ENCODE data around the gene PRCD.
A peak's percentile ranks its signal among the peaks of the same experiment; 100 is the strongest.
"Not testable (repeated sequence)": the region's sequence is repeated elsewhere in the genome, so short reads cannot be mapped to it uniquely, and the experiment has no call there.

The PRCD gene

GRCh38 chr17:76558198-76559095, 18.6 kb downstream of the PRCD start:
- H3K36me3 ChIP-seq (ENCODE audit: control insufficient read depth, insufficient read depth, low read length) = peaks cover 23% of the 10 kb centered on the region
- peaks cover 8% of the 10 kb centered on the region for H3K4me1 ChIP-seq (ENCODE audit: control insufficient read depth, insufficient read depth, low read length)
- peak overlapping the region; percentile 99 for H3K9ac ChIP-seq (ENCODE audit: low read depth, low read length)
- H3K9me3 ChIP-seq (ENCODE audit: control insufficient read depth, insufficient read depth, low read length) = no peaks in the 10 kb centered on the region
- H3K4me3 ChIP-seq (ENCODE audit: low read depth, low read length) = peak overlapping the region; percentile 87
- no peaks in the 10 kb centered on the region for H3K27me3 ChIP-seq (ENCODE audit: control insufficient read depth, insufficient read depth, low read length)

GRCh38 chr17:76559460-76559859, 19.6 kb downstream of the PRCD start:
- H3K9me3 ChIP-seq (ENCODE audit: control insufficient read depth, insufficient read depth, low read length); H3K27me3 ChIP-seq (ENCODE audit: control insufficient read depth, insufficient read depth, low read length); H3K9ac ChIP-seq (ENCODE audit: low read depth, low read length); H3K4me1 ChIP-seq (ENCODE audit: control insufficient read depth, insufficient read depth, low read length): not testable (repeated sequence)
- Histone ChIP-seq H3K4me3 (ENCODE audit: low read depth, low read length) (peak overlapping the region; percentile 87), H3K36me3 (ENCODE audit: control insufficient read depth, insufficient read depth, low read length) (peaks cover 23% of the 10 kb centered on the region)

DNA sequence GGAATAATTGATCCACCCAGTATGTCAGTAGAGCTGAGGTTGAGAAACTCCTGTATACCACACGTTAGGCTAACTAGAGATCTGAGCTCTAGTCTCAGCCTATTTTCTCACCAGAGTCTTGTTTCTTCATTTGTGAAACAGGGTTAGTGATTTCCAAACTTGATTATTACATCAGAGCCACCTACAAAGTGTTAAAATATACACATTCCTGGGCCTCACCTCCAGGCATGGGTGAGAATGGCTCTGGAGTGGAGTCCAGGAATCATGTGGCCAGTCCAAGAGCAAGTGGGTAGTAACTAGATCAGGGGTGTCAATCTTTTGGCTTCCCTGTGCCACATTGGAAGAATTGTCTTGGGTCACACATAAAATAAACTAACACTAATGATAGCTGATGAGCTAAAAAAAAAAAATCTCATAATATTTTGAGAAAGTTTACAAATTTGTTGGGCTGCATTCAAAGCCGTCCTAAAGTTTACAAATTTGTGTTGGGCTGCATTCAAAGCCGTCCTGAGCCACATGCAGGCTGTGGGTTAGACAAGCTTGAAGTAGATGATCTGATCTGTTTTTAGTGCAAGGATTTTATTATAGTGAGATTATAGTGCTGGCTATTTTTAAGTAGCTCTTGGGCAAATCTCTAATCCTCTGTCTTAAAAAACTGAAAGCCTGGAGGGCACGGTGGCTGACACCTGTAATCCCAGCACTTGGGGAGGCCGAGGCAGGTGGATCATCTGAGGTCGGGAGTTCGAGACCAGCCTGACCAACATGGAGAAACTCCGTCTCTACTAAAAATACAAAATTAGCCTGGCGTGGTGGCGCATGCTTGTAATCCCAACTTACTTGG, 20.4 kb downstream of the PRCD start:
- H3K9ac ChIP-seq (ENCODE audit: low read depth, low read length) = peak overlapping the region; percentile 66
- H3K4me3 ChIP-seq (ENCODE audit: low read depth, low read length) = peak overlapping the region; percentile 87
- H3K4me1 ChIP-seq (ENCODE audit: control insufficient read depth, insufficient read depth, low read length) = peaks cover 8% of the 10 kb centered on the region

GRCh38 chr17:76560877-76561221, 21.0 kb downstream of the PRCD start:
- Histone ChIP-seq H3K36me3 (ENCODE audit: control insufficient read depth, insufficient read depth, low read length) (peaks cover 36% of the 10 kb centered on the region), H3K9ac (ENCODE audit: low read depth, low read length) (no peak overlapping the region), H3K4me3 (ENCODE audit: low read depth, low read length) (peak overlapping the region; percentile 8), H3K27me3 (ENCODE audit: control insufficient read depth, insufficient read depth, low read length) (no peaks in the 10 kb centered on the region), H3K4me1 (ENCODE audit: control insufficient read depth, insufficient read depth, low read length) (peaks cover 8% of the 10 kb centered on the region), H3K9me3 (ENCODE audit: control insufficient read depth, insufficient read depth, low read length) (no peaks in the 10 kb centered on the region)

More for the DNA sequence above, 20.4 kb downstream of the PRCD start:
- no peaks in the 10 kb centered on the region for H3K9me3 ChIP-seq (ENCODE audit: control insufficient read depth, insufficient read depth, low read length)
- peaks cover 31% of the 10 kb centered on the region for H3K36me3 ChIP-seq (ENCODE audit: control insufficient read depth, insufficient read depth, low read length)
- no peaks in the 10 kb centered on the region for H3K27me3 ChIP-seq (ENCODE audit: control insufficient read depth, insufficient read depth, low read length)

GRCh38 chr17:76561332-76561731, 21.5 kb downstream of the PRCD start:
- Histone ChIP-seq H3K4me3 (ENCODE audit: low read depth, low read length) (no peak overlapping the region), H3K36me3 (ENCODE audit: control insufficient read depth, insufficient read depth, low read length) (peaks cover 41% of the 10 kb centered on the region), H3K9ac (ENCODE audit: low read depth, low read length) (no peak overlapping the region), H3K4me1 (ENCODE audit: control insufficient read depth, insufficient read depth, low read length) (peaks cover 8% of the 10 kb centered on the region), H3K9me3 (ENCODE audit: control insufficient read depth, insufficient read depth, low read length) (no peaks in the 10 kb centered on the region), H3K27me3 (ENCODE audit: control insufficient read depth, insufficient read depth, low read length) (no peaks in the 10 kb centered on the region)

- Histone ChIP-seq H3K4me3 (ENCODE audit: low read depth, low read length) (no peak overlapping the region), H3K9ac (ENCODE audit: low read depth, low read length) (no peak overlapping the region)
Measured at GRCh38 chr17:76561799-76562268, 22.0 kb downstream of the PRCD start.

GRCh38 chr17:76562734-76563148, 22.9 kb downstream of the PRCD start:
- no peak overlapping the region for H3K4me3 ChIP-seq (ENCODE audit: low read depth, low read length)
- no peaks in the 10 kb centered on the region for H3K27me3 ChIP-seq (ENCODE audit: control insufficient read depth, insufficient read depth, low read length)
- no peaks in the 10 kb centered on the region for H3K9me3 ChIP-seq (ENCODE audit: control insufficient read depth, insufficient read depth, low read length)
- H3K36me3 ChIP-seq (ENCODE audit: control insufficient read depth, insufficient read depth, low read length) = peaks cover 42% of the 10 kb centered on the region
- peaks cover 15% of the 10 kb centered on the region for H3K4me1 ChIP-seq (ENCODE audit: control insufficient read depth, insufficient read depth, low read length)
- H3K9ac ChIP-seq (ENCODE audit: low read depth, low read length) = no peak overlapping the region

More at GRCh38 chr17:76561799-76562268, 22.0 kb downstream of the PRCD start:
- no peaks in the 10 kb centered on the region for H3K9me3 ChIP-seq (ENCODE audit: control insufficient read depth, insufficient read depth, low read length)
- H3K4me1 ChIP-seq (ENCODE audit: control insufficient read depth, insufficient read depth, low read length) = peaks cover 11% of the 10 kb centered on the region
- no peaks in the 10 kb centered on the region for H3K27me3 ChIP-seq (ENCODE audit: control insufficient read depth, insufficient read depth, low read length)
- peaks cover 42% of the 10 kb centered on the region for H3K36me3 ChIP-seq (ENCODE audit: control insufficient read depth, insufficient read depth, low read length)

- not testable (repeated sequence) for H3K9me3 ChIP-seq (ENCODE audit: control insufficient read depth, insufficient read depth, low read length); H3K9ac ChIP-seq (ENCODE audit: low read depth, low read length); H3K27me3 ChIP-seq (ENCODE audit: control insufficient read depth, insufficient read depth, low read length); H3K4me3 ChIP-seq (ENCODE audit: low read depth, low read length)
- Histone ChIP-seq H3K36me3 (ENCODE audit: control insufficient read depth, insufficient read depth, low read length) (peaks cover 42% of the 10 kb centered on the region), H3K4me1 (ENCODE audit: control insufficient read depth, insufficient read depth, low read length) (peaks cover 19% of the 10 kb centered on the region)
Measured at GRCh38 chr17:76563359-76563758, 23.5 kb downstream of the PRCD start.

DNA sequence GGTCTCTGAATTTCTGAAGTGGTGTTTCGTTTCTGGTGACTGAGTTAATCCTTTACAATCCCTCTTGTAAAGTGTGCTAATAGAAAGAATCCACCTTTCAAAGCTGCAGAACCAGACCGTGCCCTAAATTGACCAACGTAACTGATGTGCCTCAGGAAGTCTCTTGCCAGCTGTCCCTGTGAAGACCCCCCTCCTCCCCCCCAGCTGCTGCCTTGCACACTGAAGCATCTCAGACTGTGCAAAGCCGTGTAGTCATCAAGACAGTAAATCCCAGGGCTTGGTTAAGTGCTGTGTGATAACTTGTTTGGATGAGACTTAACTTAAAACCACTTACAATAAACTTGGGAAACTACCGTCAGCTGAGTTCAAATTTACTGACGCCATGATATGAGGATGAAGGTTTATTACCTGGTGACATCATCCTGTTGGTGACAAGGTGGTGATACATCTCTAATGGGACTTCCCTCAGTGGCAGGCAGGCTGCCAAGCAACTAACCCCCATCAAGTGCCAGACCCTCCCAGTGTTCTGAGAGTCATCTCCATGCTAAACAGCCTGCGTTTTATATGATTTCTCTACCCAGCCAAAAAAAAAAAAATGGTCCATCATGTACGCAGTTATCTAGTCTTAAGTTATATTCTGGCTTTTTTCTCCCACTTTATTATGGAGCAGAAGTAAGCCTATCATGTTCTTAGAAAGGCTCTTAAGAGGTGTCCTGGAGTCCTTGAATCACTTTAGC, 25.3 kb downstream of the PRCD start:
- Histone ChIP-seq H3K36me3 (ENCODE audit: control insufficient read depth, insufficient read depth, low read length) (peaks cover 39% of the 10 kb centered on the region), H3K4me1 (ENCODE audit: control insufficient read depth, insufficient read depth, low read length) (peaks cover 24% of the 10 kb centered on the region)
- not testable (repeated sequence) for H3K9ac ChIP-seq (ENCODE audit: low read depth, low read length); H3K9me3 ChIP-seq (ENCODE audit: control insufficient read depth, insufficient read depth, low read length); H3K27me3 ChIP-seq (ENCODE audit: control insufficient read depth, insufficient read depth, low read length); H3K4me3 ChIP-seq (ENCODE audit: low read depth, low read length)

- H3K36me3 ChIP-seq (ENCODE audit: control insufficient read depth, insufficient read depth, low read length) = peaks cover 36% of the 10 kb centered on the region
- no peak overlapping the region for H3K9ac ChIP-seq (ENCODE audit: low read depth, low read length)
- peaks cover 21% of the 10 kb centered on the region for H3K4me1 ChIP-seq (ENCODE audit: control insufficient read depth, insufficient read depth, low read length)
- no peak overlapping the region for H3K4me3 ChIP-seq (ENCODE audit: low read depth, low read length)
- H3K27me3 ChIP-seq (ENCODE audit: control insufficient read depth, insufficient read depth, low read length) = no peaks in the 10 kb centered on the region
- H3K9me3 ChIP-seq (ENCODE audit: control insufficient read depth, insufficient read depth, low read length) = no peaks in the 10 kb centered on the region
Measured at GRCh38 chr17:76565728-76566612, 26.1 kb downstream of the PRCD start.

DNA sequence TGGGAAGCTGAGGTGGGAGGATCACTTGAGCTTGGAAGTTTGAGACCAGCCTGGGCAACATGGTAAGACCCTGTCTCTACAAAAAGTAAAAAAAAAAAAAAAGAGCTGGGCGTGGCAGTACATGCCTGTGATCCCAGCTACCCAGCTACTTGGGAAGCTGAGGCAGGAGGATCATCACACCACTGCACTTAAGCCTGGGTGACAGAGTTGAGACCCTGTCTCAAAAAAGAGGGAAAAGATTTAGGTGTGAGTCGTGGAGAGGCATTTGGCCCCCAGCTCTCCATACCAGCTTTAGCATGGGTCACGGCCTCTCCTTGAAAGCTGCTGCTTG, 26.7 kb downstream of the PRCD start:
- Histone ChIP-seq H3K9me3 (ENCODE audit: control insufficient read depth, insufficient read depth, low read length) (no peaks in the 10 kb centered on the region), H3K4me1 (ENCODE audit: control insufficient read depth, insufficient read depth, low read length) (peaks cover 19% of the 10 kb centered on the region), H3K9ac (ENCODE audit: low read depth, low read length) (no peak overlapping the region), H3K36me3 (ENCODE audit: control insufficient read depth, insufficient read depth, low read length) (peaks cover 30% of the 10 kb centered on the region), H3K4me3 (ENCODE audit: low read depth, low read length) (no peak overlapping the region), H3K27me3 (ENCODE audit: control insufficient read depth, insufficient read depth, low read length) (no peaks in the 10 kb centered on the region)

Data from iPS-15b (cell line).